SK-N-MC (cell line): ENCODE measurements around the gene CRAT.

Experiments
- DNase-seq: peaks from one replicate; pipeline ENCODE4 v3.0.0-alpha.2; 2011; ENCODE audit warnings: low read depth, low spot score
- H3K27ac ChIP-seq: fragments of 200-600 bp; sonication (generic); 2 replicates; pipeline ENCODE4 v1.5.1; 2016; ENCODE audit warnings: mixed run types
- H3K36me3 ChIP-seq: fragments of 200-600 bp; sonication (generic); 2 replicates; pipeline ENCODE4 v1.6.1; 2017; ENCODE audit warnings: antibody characterized with exemption, low read length, mixed read lengths; ENCODE audit not compliant: insufficient read depth
- H3K4me3 ChIP-seq: fragments of 200-600 bp; sonication (generic); 2 replicates; pipeline ENCODE4 v1.5.1; 2016
- H3K9ac ChIP-seq: fragments of 200-600 bp; sonication (generic); 2 replicates; pipeline ENCODE4 v1.8.0; 2017; ENCODE audit warnings: mixed run types, mixed read lengths; ENCODE audit not compliant: insufficient read length
- H3K9me3 ChIP-seq: fragments of 200-600 bp; sonication (generic); 2 replicates; pipeline ENCODE4 v1.6.1; 2017; ENCODE audit warnings: low read depth, mild to moderate bottlenecking, antibody characterized with exemption, low read length, moderate library complexity, mixed read lengths
- EZH2 ChIP-seq: fragments of 200-600 bp; sonication (generic); IDR thresholded peaks from one replicate; pipeline ENCODE4 v1.6.1; 2017; ENCODE audit warnings: antibody characterized with exemption
- FOXP2 ChIP-seq: optimal IDR thresholded peaks from 2 replicates; pipeline ENCODE3; 2011; ENCODE audit warnings: mild to moderate bottlenecking, moderate library complexity; ENCODE audit not compliant: insufficient read depth; ENCODE audit errors: extremely low read length, control extremely low read depth
- POLR2AphosphoS5 ChIP-seq: IDR thresholded peaks from 2 replicates; pipeline ENCODE4 v1.6.1; 2012; ENCODE audit warnings: mild to moderate bottlenecking, low read depth, low read length, borderline replicate concordance

The CRAT gene

DNA sequence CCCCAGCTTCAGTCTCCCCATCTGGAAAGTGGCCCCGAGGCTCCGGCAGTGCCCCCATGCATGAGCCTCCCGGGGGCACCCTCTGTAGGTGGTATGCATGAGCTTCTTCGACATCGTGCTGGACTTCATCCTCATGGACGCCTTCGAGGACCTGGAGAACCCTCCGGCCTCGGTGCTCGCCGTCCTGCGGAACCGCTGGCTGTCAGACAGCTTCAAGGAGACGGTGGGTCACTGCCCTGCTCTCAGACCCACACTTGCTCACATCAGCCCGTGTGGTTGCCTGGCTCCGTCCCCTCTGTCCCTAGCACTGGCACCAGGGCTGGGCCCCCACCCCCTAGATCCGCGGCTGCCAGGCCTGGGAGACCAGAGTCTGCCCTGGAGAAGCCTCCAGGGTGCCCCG lies 42.5 kb downstream of the CRAT start:
- no peaks in the 10 kb centered on the region; the same call in 1 of the 2 replicates for H3K36me3 ChIP-seq
- TF ChIP-seq POLR2AphosphoS5 (no peak), FOXP2 (no peak), EZH2 (no peak)
- H3K4me3 ChIP-seq = no peak overlapping the region
- H3K9me3 ChIP-seq = no peaks in the 10 kb centered on the region
- H3K9ac ChIP-seq = no peak overlapping the region
- no peak overlapping the region for H3K27ac ChIP-seq
- DNase-seq = no peak

GRCh38 chr9:129064499-129064908 lies 46.1 kb downstream of the CRAT start:
- Histone ChIP-seq H3K27ac (no peak overlapping the region), H3K9ac (no peak overlapping the region), H3K9me3 (no peaks in the 10 kb centered on the region), H3K4me3 (no peak overlapping the region), H3K36me3 (no peaks in the 10 kb centered on the region; the same call in 1 of the 2 replicates)
- DNase-seq = no peak
- TF ChIP-seq FOXP2 = no peak
- TF ChIP-seq EZH2 = no peak
- TF ChIP-seq POLR2AphosphoS5 = no peak

- no peak overlapping the region for H3K27ac ChIP-seq
- H3K9me3 ChIP-seq = no peaks in the 10 kb centered on the region
- H3K4me3 ChIP-seq = no peak overlapping the region
- no peak overlapping the region for H3K9ac ChIP-seq
- DNase-seq = no peak
- TF ChIP-seq POLR2AphosphoS5 (no peak), EZH2 (no peak), FOXP2 (no peak)
- H3K36me3 ChIP-seq = no peaks in the 10 kb centered on the region; the same call in 1 of the 2 replicates
Measured at GRCh38 chr9:129063061-129063460, 47.5 kb downstream of the CRAT start.

DNA sequence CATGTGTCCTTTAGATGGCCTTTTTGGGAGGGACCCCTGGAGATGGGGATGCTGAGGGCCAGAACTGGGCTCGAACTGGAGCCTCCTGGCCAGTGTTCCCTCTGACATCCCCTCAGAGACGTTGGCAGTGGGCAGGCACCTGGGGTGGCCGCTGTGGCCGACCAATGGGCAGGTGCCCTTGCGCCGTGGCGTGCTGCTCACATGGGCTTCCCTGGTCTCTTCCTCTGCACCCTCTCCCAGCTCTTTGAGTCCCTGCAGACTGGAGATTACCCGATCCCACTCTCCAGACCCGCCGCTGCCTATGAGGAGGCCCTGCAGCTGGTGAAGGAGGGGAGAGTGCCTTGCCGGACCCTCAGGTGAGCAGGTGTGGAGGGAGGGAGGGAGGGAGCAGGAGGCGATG lies 49.6 kb downstream of the CRAT start:
- no peak for DNase-seq
- Histone ChIP-seq H3K4me3 (no peak overlapping the region), H3K27ac (no peak overlapping the region), H3K9me3 (no peaks in the 10 kb centered on the region), H3K9ac (no peak overlapping the region), H3K36me3 (no peaks in the 10 kb centered on the region; the same call in 1 of the 2 replicates)
- no peak for TF ChIP-seq FOXP2
- TF ChIP-seq POLR2AphosphoS5 = no peak
- TF ChIP-seq EZH2 = no peak

DNA sequence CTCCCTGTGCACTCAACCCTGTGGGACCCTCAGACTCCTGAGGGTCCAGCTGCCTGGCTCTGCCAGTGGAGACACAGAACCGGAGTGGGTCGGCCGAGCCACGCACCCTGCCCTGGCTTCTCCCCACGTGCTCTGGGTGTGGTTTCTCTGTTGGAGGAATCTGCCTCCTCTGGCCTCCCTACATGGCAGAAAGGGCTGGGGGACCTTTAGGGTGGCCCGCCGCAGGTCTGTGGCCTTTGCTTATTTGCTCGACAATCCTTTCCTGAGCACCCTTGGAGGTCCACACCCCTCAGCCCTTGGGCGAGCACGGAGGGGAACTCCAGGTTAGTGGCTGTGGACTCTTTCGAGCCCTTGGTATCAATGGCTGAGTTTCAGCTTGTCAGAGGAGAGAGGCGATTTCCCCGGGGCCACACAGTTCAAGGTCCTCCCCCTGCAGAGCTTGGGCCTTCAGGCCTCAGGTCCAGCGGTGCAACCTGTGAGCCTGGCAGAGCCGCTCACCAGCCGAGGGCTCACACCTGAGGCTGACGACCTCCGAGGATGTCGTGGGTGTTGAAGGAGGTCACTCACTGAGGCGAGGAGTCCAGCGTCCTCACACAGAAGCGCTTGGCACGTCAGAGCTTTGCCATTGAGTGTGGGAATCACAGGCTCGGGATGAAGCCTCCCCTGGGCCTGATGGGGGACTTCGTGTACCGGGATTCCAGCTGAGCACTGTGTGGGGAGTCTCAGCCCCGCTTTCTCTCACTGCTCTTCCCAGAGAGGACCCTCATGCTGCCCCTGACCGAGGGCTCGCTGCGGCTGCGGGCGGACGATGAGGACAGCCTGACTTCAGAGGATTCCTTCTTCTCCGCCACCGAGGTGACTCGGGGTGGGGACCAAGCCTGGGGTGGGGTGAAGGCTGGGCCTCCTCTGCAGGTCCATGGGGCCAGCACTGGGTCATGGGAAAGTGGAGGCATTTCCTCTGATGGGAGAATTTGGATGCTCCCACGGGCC lies 50.5 kb downstream of the CRAT start:
- H3K27ac ChIP-seq = no peak overlapping the region
- H3K9me3 ChIP-seq = no peaks in the 10 kb centered on the region
- no peak overlapping the region for H3K4me3 ChIP-seq
- H3K36me3 ChIP-seq = no peaks in the 10 kb centered on the region
- DNase-seq = no peak
- TF ChIP-seq POLR2AphosphoS5 (no peak), FOXP2 (no peak), EZH2 (no peak)
- no peak overlapping the region for H3K9ac ChIP-seq

DNA sequence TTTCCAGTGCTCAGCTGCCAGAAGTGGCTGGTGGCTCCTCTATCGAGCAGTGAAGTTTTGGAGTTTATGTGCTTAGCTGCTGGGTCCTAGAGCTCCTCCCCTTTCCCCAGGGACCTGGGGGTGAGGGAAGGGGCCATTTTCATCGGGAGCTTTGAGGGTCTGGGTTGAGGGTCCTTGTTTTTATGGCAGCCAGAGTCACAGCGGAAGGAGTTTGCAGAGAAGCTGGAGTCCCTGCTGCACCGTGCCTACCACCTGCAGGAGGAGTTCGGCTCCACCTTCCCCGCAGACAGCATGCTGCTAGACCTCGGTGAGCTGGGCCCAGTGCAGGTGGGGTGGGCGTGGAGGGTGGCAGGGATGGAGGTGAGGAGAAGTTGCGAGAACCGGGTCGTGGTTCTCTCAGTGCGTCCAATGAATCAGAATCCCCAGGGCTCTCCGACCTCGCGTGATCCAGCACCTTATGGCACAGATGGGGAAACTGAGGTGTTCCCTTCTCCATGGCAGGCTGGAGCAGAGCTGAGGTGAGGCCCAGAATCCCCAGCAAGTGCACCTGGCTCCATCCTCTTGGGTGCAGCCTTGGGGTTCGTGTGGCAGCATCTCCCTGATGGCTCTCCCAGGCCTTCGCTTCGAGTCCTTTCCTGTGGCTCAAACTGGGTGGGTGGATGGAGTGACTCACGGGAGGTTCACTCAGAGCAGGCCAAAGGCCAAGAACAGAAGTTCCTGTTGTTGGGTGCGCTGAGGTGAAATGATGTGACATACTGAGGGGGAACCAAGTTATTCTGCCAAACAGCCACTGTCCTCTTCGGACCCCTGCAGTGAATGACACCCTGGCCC lies 51.4 kb downstream of the CRAT start:
- Histone ChIP-seq H3K9me3 (no peaks in the 10 kb centered on the region), H3K36me3 (no peaks in the 10 kb centered on the region), H3K4me3 (no peak overlapping the region), H3K27ac (no peak overlapping the region), H3K9ac (no peak overlapping the region)
- DNase-seq = no peak
- TF ChIP-seq EZH2 (no peak), FOXP2 (no peak), POLR2AphosphoS5 (no peak)

DNA sequence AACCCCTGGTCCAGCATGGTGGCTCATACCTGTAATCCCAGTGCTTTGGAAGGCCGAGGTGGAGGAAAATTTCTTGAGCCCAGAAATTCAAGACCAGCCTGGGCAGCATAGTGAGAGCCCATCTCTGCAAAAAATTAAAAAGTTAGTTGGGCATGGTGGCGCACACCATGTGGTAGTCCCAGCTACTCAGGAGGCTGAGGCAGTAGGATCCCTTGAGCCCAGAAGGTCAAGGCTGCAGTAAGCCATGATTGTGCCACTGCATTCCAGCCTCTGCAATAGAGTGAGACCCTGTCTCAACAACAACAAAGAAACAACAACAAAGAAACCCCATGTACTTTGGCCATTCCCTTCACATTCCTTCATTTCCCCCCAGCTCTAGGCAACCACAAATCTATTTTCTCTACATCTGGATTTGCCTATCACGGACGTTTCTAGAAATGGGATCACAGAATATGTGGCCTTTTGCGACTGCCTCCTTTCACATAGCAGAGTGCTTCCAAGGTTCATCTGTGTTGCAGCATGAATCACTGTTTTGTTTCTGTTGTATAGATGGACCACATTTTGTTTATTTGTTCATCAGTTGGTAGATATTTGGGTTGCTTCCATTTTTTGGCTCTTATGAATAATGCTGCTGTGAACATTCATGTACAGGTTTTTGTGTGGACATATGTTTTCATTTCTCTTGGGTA lies 56.3 kb downstream of the CRAT start:
- DNase-seq = no peak
- Histone ChIP-seq H3K9ac (no peak overlapping the region), H3K36me3 (no peaks in the 10 kb centered on the region), H3K9me3 (no peaks in the 10 kb centered on the region), H3K27ac (no peak overlapping the region), H3K4me3 (no peak overlapping the region)
- TF ChIP-seq FOXP2 = no peak
- no peak for TF ChIP-seq EZH2
- TF ChIP-seq POLR2AphosphoS5 = no peak

DNA sequence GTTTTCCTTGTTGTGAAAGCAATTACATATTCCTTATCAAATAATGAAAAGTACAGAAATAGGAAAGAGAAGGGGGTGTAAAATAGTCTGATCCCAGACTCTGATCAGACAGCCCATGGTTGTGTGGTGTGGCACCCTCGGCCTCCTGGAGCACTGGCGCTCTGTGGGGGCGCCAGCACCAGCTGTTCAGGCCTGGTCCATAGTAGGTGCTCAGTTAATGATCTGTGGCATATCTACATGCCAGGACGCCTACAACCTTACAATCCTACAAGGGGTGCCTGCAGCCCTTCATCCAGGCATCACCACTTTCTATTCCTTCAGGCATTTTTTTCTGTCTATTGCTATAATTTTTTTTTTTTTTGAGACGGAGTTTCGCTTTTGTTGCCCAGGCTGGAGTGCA lies 57.6 kb downstream of the CRAT start:
- Histone ChIP-seq H3K9ac (no peak overlapping the region), H3K9me3 (no peaks in the 10 kb centered on the region), H3K4me3 (no peak overlapping the region), H3K36me3 (no peaks in the 10 kb centered on the region), H3K27ac (no peak overlapping the region)
- TF ChIP-seq EZH2 = no peak
- no peak for TF ChIP-seq POLR2AphosphoS5
- no peak for TF ChIP-seq FOXP2
- no peak for DNase-seq
